Bronchial epithelial cell (primary cell): ENCODE data around the gene BICC1. TPM values are rescaled to one million over a fixed set of nuclear protein-coding genes. Genes with fewer than 3 reads are reported as not detected.

Experiments
- DNase-seq: peaks from one replicate; pipeline ENCODE4 v3.0.0-alpha.2; 2010; ENCODE audit warnings: low read depth
- FAIRE-seq: peaks from 2 replicates; lab custom pipeline; 2011; peaks lifted over from hg19 to GRCh38; lab: Jason Lieb, UNC
- H3K27me3 ChIP-seq: 2 replicates; pipeline ENCODE4 v1.5.1; 2011; ENCODE audit warnings: low read length; ENCODE audit not compliant: control insufficient read depth, insufficient read depth
- H3K36me3 ChIP-seq: 2 replicates; pipeline ENCODE4 v1.5.1; 2011; ENCODE audit warnings: low read length; ENCODE audit not compliant: control insufficient read depth, insufficient read depth
- H3K4me3 ChIP-seq: 2 replicates; pipeline ENCODE4 v1.5.1; 2011; ENCODE audit warnings: mild to moderate bottlenecking, low read depth, low read length, control low read depth
- CTCF ChIP-seq: IDR thresholded peaks from 2 replicates; pipeline ENCODE4 v1.5.1; 2011; ENCODE audit warnings: mild to moderate bottlenecking, moderate library complexity, low read length, control low read depth, inconsistent platforms; ENCODE audit not compliant: insufficient read depth, severe bottlenecking
- total RNA-seq: library from RNA; depleted of rRNA; stranded (reverse); fragments of >200 nt; gene quantifications from 2 replicates; pipeline ENCODE4 v1.2.1, GENCODE V29; 2014

The BICC1 gene
- total RNA-seq, 1 donor from 2014 or later: 1.1 TPM

GRCh38 chr10:58660575-58661255 is 148.0 kb downstream of the BICC1 start:
- Histone ChIP-seq H3K36me3 (no peaks in the 10 kb centered on the region), H3K4me3 (no peak overlapping the region), H3K27me3 (no peaks in the 10 kb centered on the region)
- no peak for TF ChIP-seq CTCF
- FAIRE-seq: no peak
- DNase-seq: peak; percentile 30

GRCh38 chr10:58661336-58661735 is 148.7 kb downstream of the BICC1 start:
- H3K27me3 ChIP-seq: no peaks in the 10 kb centered on the region
- FAIRE-seq (no peak), DNase-seq (peak; percentile 88)
- H3K36me3 ChIP-seq: no peaks in the 10 kb centered on the region
- no peak for TF ChIP-seq CTCF
- H3K4me3 ChIP-seq: no peak overlapping the region

GRCh38 chr10:58661902-58662301 is 149.2 kb downstream of the BICC1 start:
- no peak for FAIRE-seq
- no peak for DNase-seq
- Histone ChIP-seq H3K4me3 (no peak overlapping the region), H3K36me3 (no peaks in the 10 kb centered on the region), H3K27me3 (no peaks in the 10 kb centered on the region)
- no peak for TF ChIP-seq CTCF

- no peak for FAIRE-seq
- peak; percentile 96 for DNase-seq
Measured at GRCh38 chr10:58662314-58662713, 149.6 kb downstream of the BICC1 start.

GRCh38 chr10:58665361-58665760 is 152.7 kb downstream of the BICC1 start:
- no peak overlapping the region for H3K4me3 ChIP-seq
- peak; percentile 21 for DNase-seq
- no peak for TF ChIP-seq CTCF
- no peak for FAIRE-seq
- H3K27me3 ChIP-seq: no peaks in the 10 kb centered on the region
- H3K36me3 ChIP-seq: no peaks in the 10 kb centered on the region

More at GRCh38 chr10:58662314-58662713, 149.6 kb downstream of the BICC1 start:
- Histone ChIP-seq H3K4me3 (no peak overlapping the region), H3K36me3 (no peaks in the 10 kb centered on the region), H3K27me3 (no peaks in the 10 kb centered on the region)
- no peak for TF ChIP-seq CTCF

GRCh38 chr10:58666024-58666423 is 153.4 kb downstream of the BICC1 start:
- peak; percentile 69 for DNase-seq
- no peak for FAIRE-seq
- H3K4me3 ChIP-seq: peak overlapping the region; percentile 2
- TF ChIP-seq CTCF: no peak
- no peaks in the 10 kb centered on the region for H3K27me3 ChIP-seq
- H3K36me3 ChIP-seq: no peaks in the 10 kb centered on the region
